ENCODE measurements around the gene APBB2.
A peak's percentile ranks its signal among the peaks of the same experiment; 100 is the strongest.

Gene APBB2

DNA sequence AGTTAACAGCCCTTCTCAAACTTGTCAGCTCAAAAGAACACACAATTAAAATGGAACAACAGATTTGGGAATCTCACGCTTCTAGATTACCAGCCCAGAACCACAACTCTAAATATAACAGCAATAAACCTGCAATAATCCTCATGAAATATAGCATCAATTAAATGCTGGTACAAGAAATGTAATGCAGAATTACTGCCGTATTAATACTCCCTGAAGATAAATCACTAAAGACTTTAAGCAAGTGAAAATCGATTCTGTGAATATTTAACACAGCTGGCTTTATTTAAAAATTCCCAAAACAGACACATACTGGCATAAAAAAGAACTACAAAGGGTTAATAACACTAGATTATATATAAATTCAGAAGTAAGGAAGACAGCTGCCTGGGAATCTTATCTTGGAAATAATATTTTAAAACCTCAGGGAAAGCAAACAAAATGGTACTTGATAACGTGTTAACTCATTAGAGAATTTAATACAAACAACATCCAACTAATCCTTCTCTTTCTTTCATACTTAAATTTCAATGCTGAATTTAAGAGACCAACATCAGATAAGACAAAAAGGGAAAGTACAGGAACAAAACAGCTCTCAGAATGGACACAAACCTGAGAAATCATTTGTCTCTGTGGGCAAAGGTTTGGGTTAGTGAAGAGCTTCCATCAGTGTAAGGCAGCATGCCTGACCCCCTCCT, 34.7 kb downstream of the APBB2 start:
- FAIRE-seq (peak; percentile 56), DNase-seq (ENCODE audit: insufficient read length, low spot score) (no peak)
- TF ChIP-seq, protein P1, sequence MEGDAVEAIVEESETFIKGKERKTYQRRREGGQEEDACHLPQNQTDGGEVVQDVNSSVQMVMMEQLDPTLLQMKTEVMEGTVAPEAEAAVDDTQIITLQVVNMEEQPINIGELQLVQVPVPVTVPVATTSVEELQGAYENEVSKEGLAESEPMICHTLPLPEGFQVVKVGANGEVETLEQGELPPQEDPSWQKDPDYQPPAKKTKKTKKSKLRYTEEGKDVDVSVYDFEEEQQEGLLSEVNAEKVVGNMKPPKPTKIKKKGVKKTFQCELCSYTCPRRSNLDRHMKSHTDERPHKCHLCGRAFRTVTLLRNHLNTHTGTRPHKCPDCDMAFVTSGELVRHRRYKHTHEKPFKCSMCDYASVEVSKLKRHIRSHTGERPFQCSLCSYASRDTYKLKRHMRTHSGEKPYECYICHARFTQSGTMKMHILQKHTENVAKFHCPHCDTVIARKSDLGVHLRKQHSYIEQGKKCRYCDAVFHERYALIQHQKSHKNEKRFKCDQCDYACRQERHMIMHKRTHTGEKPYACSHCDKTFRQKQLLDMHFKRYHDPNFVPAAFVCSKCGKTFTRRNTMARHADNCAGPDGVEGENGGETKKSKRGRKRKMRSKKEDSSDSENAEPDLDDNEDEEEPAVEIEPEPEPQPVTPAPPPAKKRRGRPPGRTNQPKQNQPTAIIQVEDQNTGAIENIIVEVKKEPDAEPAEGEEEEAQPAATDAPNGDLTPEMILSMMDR (IDR thresholded peaks at IDR 0.05; ENCODE audit: insufficient read depth, missing control alignments), result no peak

DNA sequence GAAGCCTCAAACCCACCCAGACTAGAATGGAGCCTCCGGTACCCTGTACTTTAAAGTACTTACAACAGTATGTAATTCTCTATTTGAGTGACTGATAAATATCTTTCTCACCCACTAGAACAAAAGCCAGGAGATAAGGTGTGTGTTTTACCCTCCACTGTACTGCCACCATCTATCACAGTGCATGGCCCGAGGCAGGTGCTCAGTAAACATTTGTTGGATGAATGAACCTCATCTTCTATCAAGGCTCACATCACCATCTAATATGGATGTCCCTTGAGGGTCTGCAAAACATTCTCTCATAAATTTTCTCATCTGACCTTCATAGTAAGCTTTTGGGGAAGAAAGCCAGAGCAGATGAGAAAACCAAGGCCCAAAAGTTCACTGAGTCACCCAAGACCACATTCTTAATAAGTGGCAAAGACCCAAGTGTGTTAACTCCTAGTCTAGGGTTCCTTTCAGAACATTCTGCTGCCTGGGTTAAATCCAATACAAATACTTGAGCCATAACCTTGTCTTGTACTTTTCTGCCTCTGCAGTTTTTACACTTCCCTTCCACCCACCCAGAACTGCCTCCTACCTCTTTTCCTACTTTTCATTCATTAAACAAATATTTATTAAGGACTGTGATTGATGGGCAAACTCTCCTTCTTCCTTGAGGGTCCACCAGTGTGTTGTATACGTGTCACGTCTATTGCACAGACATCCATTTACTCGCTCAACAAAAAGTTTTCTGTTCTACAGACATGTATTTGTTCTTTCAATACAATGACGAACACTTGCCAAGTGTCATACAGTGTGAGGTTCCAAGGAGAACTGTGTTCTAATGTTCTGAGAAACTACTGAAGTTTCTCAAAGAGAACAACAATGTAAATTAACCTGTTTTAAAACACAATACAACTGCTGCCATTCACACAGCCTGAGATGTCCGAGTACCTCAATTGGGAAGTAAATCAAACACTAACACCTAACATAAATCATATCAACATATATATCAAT, 35.7 kb downstream of the APBB2 start:
- FAIRE-seq, result no peak
- DNase-seq (ENCODE audit: insufficient read length, low spot score), result no peak
- TF ChIP-seq, protein P1 (IDR thresholded peaks at IDR 0.05; ENCODE audit: insufficient read depth, missing control alignments), result no peak

DNA sequence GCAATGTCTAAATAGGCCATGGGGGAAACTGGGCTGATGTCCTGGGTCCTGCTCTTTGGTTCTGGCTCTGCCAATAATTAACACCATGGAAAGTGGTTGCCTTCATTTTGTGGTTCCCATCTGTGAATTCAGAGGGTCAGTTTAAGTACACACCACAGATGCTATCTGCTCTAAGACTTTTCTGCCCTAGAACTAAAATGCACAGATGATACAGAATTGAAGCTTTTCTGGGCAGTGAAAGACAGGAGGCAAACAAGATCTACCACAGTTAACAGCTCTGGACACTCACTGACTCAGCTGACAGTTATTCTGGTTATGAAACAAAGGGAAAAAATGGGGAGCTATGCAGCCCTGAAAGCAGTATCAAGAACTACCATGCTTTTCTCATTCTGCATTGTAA, 37.3 kb downstream of the APBB2 start:
- FAIRE-seq (no peak), DNase-seq (ENCODE audit: insufficient read length, low spot score) (no peak)
- TF ChIP-seq, protein P1 (IDR thresholded peaks at IDR 0.05; ENCODE audit: insufficient read depth, missing control alignments), result no peak

DNA sequence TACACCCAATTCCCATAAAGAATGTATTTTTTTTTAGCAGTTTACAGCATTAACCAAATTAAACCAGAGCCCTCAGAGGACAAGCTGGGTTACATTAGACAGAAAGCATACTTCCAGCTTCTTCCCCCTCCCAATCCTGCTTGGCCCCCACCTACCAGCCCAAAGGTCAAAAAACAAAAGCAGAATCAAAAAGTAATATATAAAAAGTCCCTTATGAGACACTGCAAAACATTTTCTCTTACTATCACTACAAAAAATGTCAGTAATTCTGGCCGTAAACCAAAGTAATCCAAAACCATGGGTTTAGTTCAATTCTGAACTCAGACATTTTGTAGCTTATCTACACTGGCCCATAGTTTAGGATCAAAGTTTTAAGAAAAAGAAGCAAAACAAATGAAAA, 38.0 kb downstream of the APBB2 start:
- DNase-seq (ENCODE audit: insufficient read length, low spot score), result no peak
- TF ChIP-seq, protein P1 (IDR thresholded peaks at IDR 0.05; ENCODE audit: insufficient read depth, missing control alignments), result no peak
- FAIRE-seq, result no peak

DNA sequence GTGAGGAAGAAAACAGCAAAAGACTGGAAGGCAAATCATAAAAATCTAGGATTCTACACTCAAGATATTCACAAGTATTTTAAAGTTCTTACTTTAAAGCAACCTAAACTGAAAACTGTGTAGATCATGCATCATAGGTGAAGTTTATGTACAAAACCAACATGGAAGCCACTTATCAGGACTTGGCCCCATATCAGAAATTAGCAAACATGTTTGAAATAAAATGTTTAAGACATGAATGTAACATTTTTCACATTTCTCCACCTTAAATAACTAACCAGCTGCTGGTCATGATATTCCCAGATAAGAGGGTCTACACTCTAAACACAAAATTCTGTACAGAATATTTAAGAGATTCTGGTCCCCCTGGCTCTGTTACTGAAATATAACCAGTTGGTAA, 38.5 kb downstream of the APBB2 start:
- FAIRE-seq (peak; percentile 71), DNase-seq (ENCODE audit: insufficient read length, low spot score) (no peak)
- TF ChIP-seq, protein P1 (IDR thresholded peaks at IDR 0.05; ENCODE audit: insufficient read depth, missing control alignments), result no peak

DNA sequence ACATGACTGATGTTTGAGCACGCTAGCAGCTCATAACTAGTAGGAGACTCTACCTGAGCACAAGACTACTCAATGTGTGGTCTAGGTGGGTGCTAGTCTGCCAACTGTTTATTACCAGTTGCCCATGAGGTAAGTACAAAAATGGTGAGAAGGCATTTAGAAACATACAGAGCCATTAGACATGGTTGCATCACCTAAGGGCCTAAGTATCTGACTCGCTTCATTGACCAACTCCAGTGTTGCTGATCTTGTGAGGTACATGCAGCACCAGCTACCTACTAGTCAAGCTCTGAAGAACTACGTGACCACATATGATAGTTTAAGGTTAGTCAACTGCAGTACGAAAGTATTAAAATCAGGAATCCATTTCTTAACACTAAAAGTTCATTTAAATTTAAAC, 39.9 kb downstream of the APBB2 start:
- FAIRE-seq (no peak), DNase-seq (ENCODE audit: insufficient read length, low spot score) (no peak)
- TF ChIP-seq, protein P1 (IDR thresholded peaks at IDR 0.05; ENCODE audit: insufficient read depth, missing control alignments), result no peak

All from D721Med (cell line).